Right lobe of liver (tissue), 6 donors: ENCODE results near the gene TSPAN12. TPM values are rescaled to one million over a fixed set of nuclear protein-coding genes. Genes with fewer than 3 reads are reported as not detected.
"Not testable (repeated sequence)": the region's sequence is repeated elsewhere in the genome, so short reads cannot be mapped to it uniquely, and the experiment has no call there.

ENCODE experiments used
- ATAC-seq, 4 donors: fragments of 200-7000 bp; cut with Tn5 transposase; one replicate each; pipeline ENCODE4 v1.9.1; 2020; ENCODE audit warnings: mild to moderate bottlenecking in 4 of 4, moderate library complexity in 4 of 4
- DNase-seq, 3 donors: peaks; one replicate each; pipeline ENCODE4 v3.0.0-alpha.2; 2020
- H3K27ac ChIP-seq, 3 donors: fragments of 200-600 bp; one replicate each; pipeline ENCODE4 v1.8.0; 2022
- H3K27me3 ChIP-seq, 2 donors: fragments of 200-600 bp; one replicate each; pipeline ENCODE4 v1.8.0; 2022
- H3K36me3 ChIP-seq, 4 donors: fragments of 200-600 bp; sonication (generic) in 1 of 4; one replicate each; pipeline versions ENCODE4 v1.5.1 to v1.8.0; 2017 to 2022; ENCODE audit warnings: control low read depth in 1 of 4
- H3K4me1 ChIP-seq, 4 donors: fragments of 200-600 bp; sonication (generic) in 1 of 4; one replicate each; pipeline versions ENCODE4 v1.5.1 to v1.8.0; 2017 to 2022; ENCODE audit warnings: control low read depth in 1 of 4
- H3K4me3 ChIP-seq, 3 donors: fragments of 200-600 bp; one replicate each; pipeline ENCODE4 v1.8.0; 2022
- H3K9me3 ChIP-seq, 4 donors: fragments of 200-600 bp; sonication (generic) in 1 of 4; one replicate each; pipeline versions ENCODE4 v1.5.1 to v1.8.0; 2017 to 2022; ENCODE audit warnings: control low read depth in 1 of 4
- POLR2A ChIP-seq: fragments of 450-650 bp; IDR thresholded peaks from one replicate; pipeline ENCODE4 v1.6.1; 2017; ENCODE audit warnings: antibody characterized with exemption, mild to moderate bottlenecking
- WGBS: methylation state at CpG from one replicate; pipeline ENCODE4 v1.1.6; 2018; ENCODE audit warnings: low coverage, low lambda C conversion rate; ENCODE audit not compliant: insufficient coverage; ENCODE audit errors: missing lambda C conversion rate; 5-methylcytosine and 5-hydroxymethylcytosine counted together
- intact Hi-C, 2 donors: fragments of 100-400 bp; cut with DNase I; formaldehyde crosslinking; loops; one replicate each; pipeline versions ENCODE4 v1.11.2 to v1.14.1; 2022
- total RNA-seq, 6 experiments: library from RNA; depleted of rRNA in 2 of 6; stranded (reverse); fragments of >200 nt in 2 of 6; fragmentation: NEBNext Ultra II Directional in 3 of 6; extraction: Animal tissue kit (Norgen Biotek cat#: 25700) in 3 of 6; gene quantifications; one replicate each; pipeline versions ENCODE4 v1.1.0 to v1.2.4, GENCODE V29; 2016 to 2023
- TF ChIP-seq, protein P1 (sequence below), 4 donors: fragments of 200-600 bp in 3 of 4; fragments of 450-650 bp in 1 of 4; IDR thresholded peaks; one replicate each; pipeline versions ENCODE4 v1.5.1 to v1.8.0; 2016 to 2022; ENCODE audit warnings: antibody characterized with exemption in 4 of 4, mild to moderate bottlenecking in 2 of 4
- donor health status: DM: no; HTN: yes; CAD: no.
- donor health status: DM: no; HTN: no; CAD: no.
- donor health status: DM: no; HTN: no; CAD: no.
- donor health status: DM: no; HTN: yes; CAD: no.
- donor health status: DM: no; HTN: yes; CAD: no.

Gene TSPAN12
- total RNA-seq, 6 experiments from 2014 or later = 10.7 to 14.4 (median 12.6) TPM

DNA sequence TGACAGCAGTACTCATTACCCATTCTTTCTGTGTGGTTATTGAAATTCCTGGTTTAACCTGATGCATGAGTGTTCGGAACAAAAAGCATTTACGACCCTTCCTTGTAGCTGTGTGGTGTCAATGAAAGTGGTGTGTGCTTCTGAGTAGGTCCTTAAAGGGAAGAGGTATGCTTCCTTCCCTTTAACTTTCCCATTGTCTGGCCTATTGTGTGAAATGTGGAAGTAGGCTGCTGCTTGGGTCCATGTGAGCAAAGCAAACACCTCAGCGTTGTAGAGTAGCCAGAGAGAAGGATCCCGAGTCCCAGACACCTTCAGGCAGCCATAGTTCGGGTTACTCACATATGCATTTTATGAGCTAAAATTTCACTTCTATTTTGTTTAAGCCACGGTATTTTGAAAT is 74.7 kb downstream of the TSPAN12 start:
- TF ChIP-seq, protein P1, sequence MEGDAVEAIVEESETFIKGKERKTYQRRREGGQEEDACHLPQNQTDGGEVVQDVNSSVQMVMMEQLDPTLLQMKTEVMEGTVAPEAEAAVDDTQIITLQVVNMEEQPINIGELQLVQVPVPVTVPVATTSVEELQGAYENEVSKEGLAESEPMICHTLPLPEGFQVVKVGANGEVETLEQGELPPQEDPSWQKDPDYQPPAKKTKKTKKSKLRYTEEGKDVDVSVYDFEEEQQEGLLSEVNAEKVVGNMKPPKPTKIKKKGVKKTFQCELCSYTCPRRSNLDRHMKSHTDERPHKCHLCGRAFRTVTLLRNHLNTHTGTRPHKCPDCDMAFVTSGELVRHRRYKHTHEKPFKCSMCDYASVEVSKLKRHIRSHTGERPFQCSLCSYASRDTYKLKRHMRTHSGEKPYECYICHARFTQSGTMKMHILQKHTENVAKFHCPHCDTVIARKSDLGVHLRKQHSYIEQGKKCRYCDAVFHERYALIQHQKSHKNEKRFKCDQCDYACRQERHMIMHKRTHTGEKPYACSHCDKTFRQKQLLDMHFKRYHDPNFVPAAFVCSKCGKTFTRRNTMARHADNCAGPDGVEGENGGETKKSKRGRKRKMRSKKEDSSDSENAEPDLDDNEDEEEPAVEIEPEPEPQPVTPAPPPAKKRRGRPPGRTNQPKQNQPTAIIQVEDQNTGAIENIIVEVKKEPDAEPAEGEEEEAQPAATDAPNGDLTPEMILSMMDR (IDR thresholded peaks at IDR 0.05) = no peak
- no peak for TF ChIP-seq POLR2A
- no peaks in the 10 kb centered on the region for H3K9me3 ChIP-seq
- H3K4me3 ChIP-seq = no peak overlapping the region
- DNase-seq (no peak), ATAC-seq (no peak)
- WGBS = 71% methylated on average over 6 of the region's 6 CpGs
- H3K27ac ChIP-seq = no peak overlapping the region
- H3K4me1 ChIP-seq = no peaks in the 10 kb centered on the region
- H3K27me3 ChIP-seq = no peaks in the 10 kb centered on the region
- intact Hi-C loops = no loop called here
- H3K36me3 ChIP-seq = no peaks in the 10 kb centered on the region

GRCh38 chr7:120781924-120782323 is 76.0 kb downstream of the TSPAN12 start:
- DNase-seq, H3K9me3 ChIP-seq, intact Hi-C loops, H3K4me1 ChIP-seq, ATAC-seq, H3K27me3 ChIP-seq, H3K4me3 ChIP-seq, H3K36me3 ChIP-seq, H3K27ac ChIP-seq: not testable (repeated sequence)
- WGBS = 89% methylated on average over 9 of the region's 10 CpGs

- Histone ChIP-seq H3K27me3 (no peaks in the 10 kb centered on the region), H3K4me3 (no peak overlapping the region), H3K4me1 (no peaks in the 10 kb centered on the region), H3K9me3 (no peaks in the 10 kb centered on the region), H3K27ac (no peak overlapping the region), H3K36me3 (no peaks in the 10 kb centered on the region)
- no peak for DNase-seq
- TF ChIP-seq POLR2A = no peak
- TF ChIP-seq, protein P1 (IDR thresholded peaks at IDR 0.05) = no peak
- WGBS = 79% methylated on average over 6 of the region's 6 CpGs
- ATAC-seq = no peak
- intact Hi-C loops = no loop called here
These were observed 77.0 kb downstream of the TSPAN12 start for GRCh38 chr7:120780938-120781337.

- ATAC-seq = not testable (repeated sequence)
- WGBS = 77% methylated on average over 1 of the region's 7 CpGs
These were observed 77.5 kb downstream of the TSPAN12 start for GRCh38 chr7:120780451-120780850.

GRCh38 chr7:120779078-120779477 is 78.9 kb downstream of the TSPAN12 start:
- WGBS = 84% methylated on average over 6 of the region's 8 CpGs
- H3K27ac ChIP-seq, intact Hi-C loops: not testable (repeated sequence)

More at GRCh38 chr7:120780451-120780850, 77.5 kb downstream of the TSPAN12 start:
- H3K4me3 ChIP-seq, H3K9me3 ChIP-seq, H3K4me1 ChIP-seq, DNase-seq, H3K27ac ChIP-seq, H3K27me3 ChIP-seq, H3K36me3 ChIP-seq, intact Hi-C loops: not testable (repeated sequence)

DNA sequence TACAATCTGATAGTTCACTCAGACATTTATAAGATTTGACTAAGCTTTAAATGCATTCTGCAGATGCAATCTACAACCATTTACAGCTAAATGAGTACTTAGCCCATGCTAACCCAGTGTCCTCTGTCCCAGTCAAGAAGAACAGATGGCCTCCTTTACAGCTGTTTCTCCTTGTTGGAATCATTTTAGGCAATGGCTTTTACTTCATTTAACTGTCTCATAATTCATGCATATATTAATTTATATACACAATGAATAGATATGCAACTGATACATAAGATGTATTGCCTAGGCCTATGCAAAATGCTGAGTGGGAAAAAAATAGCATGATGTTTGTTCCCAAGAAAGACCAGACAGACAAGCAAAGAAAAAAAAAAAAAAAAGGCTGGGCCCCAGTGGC is 82.2 kb downstream of the TSPAN12 start:
- no peaks in the 10 kb centered on the region for H3K9me3 ChIP-seq
- DNase-seq (no peak), ATAC-seq (no peak)
- H3K36me3 ChIP-seq = no peaks in the 10 kb centered on the region
- no peaks in the 10 kb centered on the region for H3K4me1 ChIP-seq
- no peak overlapping the region for H3K4me3 ChIP-seq
- no peak overlapping the region for H3K27ac ChIP-seq
- no peaks in the 10 kb centered on the region for H3K27me3 ChIP-seq
- TF ChIP-seq, protein P1 (IDR thresholded peaks at IDR 0.05) = no peak
- TF ChIP-seq POLR2A = no peak
- intact Hi-C loops = no loop called here

More at GRCh38 chr7:120779078-120779477, 78.9 kb downstream of the TSPAN12 start:
- ATAC-seq, DNase-seq, H3K4me1 ChIP-seq, H3K36me3 ChIP-seq, H3K9me3 ChIP-seq, H3K4me3 ChIP-seq, H3K27me3 ChIP-seq: not testable (repeated sequence)
